22Rv1 (cell line): ENCODE results near the gene FAM83G.

ENCODE experiments used
- ZFX ChIP-seq: fragments of 450-650 bp; IDR thresholded peaks from 2 replicates; pipeline ENCODE4 v1.6.1; 2017; ENCODE audit warnings: antibody characterized with exemption, borderline replicate concordance
- TF ChIP-seq, protein P1 (sequence below): fragments of 450-650 bp; IDR thresholded peaks from 2 replicates; pipeline ENCODE4 v1.5.1; 2017; ENCODE audit warnings: mild to moderate bottlenecking

DNA sequence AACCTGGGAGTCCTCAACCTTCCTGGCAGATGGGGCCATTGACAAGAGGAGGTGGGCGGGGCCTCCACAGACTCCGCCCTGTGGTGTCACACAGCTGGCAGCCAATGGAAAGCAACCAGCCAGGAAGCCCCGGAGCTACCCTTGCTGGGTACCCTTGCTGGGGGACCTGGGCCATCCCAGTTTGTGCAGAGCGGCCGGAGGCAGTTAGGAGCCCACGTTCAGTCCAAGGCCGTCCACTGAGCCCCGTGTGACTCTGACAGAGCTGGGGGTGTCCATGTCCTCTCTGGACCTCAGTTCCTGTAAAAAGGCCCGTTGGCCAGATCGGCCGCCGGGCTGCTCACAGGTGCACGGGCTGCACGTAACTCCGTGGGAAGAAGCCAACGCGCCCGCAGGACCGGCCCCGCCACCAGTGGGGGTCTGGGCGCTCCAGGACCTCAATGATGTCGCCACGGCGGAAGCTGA, 17.1 kb upstream of the FAM83G start:
- TF ChIP-seq, protein P1, sequence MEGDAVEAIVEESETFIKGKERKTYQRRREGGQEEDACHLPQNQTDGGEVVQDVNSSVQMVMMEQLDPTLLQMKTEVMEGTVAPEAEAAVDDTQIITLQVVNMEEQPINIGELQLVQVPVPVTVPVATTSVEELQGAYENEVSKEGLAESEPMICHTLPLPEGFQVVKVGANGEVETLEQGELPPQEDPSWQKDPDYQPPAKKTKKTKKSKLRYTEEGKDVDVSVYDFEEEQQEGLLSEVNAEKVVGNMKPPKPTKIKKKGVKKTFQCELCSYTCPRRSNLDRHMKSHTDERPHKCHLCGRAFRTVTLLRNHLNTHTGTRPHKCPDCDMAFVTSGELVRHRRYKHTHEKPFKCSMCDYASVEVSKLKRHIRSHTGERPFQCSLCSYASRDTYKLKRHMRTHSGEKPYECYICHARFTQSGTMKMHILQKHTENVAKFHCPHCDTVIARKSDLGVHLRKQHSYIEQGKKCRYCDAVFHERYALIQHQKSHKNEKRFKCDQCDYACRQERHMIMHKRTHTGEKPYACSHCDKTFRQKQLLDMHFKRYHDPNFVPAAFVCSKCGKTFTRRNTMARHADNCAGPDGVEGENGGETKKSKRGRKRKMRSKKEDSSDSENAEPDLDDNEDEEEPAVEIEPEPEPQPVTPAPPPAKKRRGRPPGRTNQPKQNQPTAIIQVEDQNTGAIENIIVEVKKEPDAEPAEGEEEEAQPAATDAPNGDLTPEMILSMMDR = no peak
- no peak for TF ChIP-seq ZFX
